Stimulated activated CD8-positive, alpha-beta memory T cell treated with anti-CD3 and anti-CD28 coated beads, Interleukin-7, amount 100 ng/mL, for 48 hours (primary cell): ENCODE measurements around the gene DNASE2B.

ENCODE experiments used
- DNase-seq, 2 donors: peaks; one replicate each; pipeline ENCODE4 v3.0.0-alpha.2; 2020; ENCODE audit warnings: low read depth in 1 of 2; ENCODE audit errors: extremely low read depth in 1 of 2

The DNASE2B gene

GRCh38 chr1:84410328-84411095 lies 12.2 kb downstream of the DNASE2B start:
- DNase-seq: no peak

- no peak for DNase-seq
Measured at GRCh38 chr1:84412316-84412942, 14.1 kb downstream of the DNASE2B start.

- DNase-seq: no peak
Measured at GRCh38 chr1:84415396-84415795, 17.1 kb downstream of the DNASE2B start.

- no peak for DNase-seq
Measured at GRCh38 chr1:84422909-84423308, 24.6 kb downstream of the DNASE2B start.

DNA sequence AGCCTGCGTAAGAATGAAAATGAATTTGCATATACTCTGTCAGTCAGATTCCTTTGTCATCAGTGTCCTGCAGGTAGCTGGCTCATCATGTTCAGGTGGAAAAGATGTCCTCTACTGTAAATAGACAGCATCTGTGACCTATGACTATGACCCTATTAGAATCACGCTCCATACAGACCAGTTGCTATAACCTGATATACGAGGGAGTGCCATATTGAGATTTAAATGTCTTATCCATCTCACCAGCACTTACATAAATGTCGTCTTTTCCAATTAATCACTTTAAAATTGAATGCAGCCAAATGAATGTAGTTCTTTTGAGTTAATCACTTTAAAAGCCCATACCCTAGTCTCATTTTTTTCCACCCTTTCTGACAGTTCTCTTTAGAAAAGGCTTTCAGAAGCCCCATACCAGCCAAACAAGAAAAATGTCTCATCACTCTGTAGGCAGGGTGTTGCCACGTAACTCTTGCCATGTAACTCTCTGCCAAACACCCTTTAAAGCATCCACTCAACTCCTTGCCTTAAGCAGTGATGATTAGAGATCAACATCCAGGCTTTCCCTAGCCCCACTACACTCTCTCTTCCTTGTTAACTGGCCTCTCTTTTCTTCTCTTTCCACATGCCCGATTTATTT lies 26.3 kb downstream of the DNASE2B start:
- no peak for DNase-seq

DNA sequence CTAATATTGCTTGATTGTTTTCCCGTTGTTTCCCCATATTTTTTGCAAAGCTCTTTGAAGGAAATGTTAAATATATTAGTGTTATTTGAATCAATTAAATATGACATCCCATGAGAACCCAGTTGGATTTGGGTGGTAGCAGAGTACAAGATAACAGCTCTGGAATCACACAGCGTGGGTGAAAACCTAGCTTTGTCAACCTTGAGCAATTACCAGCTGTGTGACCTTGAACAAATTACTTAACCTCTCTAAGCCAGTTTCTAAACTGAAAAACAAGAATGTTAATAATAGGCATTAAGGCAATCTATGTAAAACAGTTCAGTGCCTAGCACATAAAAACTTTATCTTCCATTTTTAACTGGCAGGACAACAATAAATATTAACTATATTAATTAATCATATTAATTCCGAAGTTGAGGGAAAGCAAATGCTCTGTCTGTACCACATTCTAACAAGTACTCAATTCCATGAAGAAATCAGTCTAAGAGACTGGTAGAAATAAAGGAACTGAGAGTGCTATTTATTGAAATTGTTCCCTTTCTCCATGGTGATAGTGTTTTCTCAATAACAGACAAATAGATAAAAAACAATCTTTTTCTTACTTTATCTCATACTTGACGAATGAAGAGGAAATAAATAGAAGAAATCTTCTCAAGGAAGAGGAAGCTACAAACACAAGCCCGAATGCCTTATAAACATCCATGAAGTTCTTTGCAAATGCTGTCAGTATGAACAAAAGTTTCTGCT lies 27.0 kb downstream of the DNASE2B start:
- no peak for DNase-seq

DNA sequence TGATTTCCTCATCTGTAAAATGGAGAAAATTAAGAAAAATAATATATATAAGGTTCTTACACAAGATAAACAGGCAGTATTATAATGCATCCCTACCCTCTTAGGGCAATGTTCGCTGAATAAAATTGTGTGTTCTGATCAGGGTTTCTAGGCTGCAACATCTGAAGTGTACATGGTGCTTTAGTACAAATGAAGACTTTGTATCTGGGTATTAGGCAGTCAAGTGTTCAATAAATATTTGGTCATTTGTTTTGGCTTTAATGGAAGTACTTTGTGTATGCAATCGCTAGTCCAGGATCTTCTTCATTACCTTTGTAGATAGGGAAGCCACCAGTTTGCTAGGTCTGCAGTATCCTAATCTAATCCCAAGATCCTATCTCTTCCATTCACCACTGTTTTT lies 28.1 kb downstream of the DNASE2B start:
- no peak for DNase-seq

DNA sequence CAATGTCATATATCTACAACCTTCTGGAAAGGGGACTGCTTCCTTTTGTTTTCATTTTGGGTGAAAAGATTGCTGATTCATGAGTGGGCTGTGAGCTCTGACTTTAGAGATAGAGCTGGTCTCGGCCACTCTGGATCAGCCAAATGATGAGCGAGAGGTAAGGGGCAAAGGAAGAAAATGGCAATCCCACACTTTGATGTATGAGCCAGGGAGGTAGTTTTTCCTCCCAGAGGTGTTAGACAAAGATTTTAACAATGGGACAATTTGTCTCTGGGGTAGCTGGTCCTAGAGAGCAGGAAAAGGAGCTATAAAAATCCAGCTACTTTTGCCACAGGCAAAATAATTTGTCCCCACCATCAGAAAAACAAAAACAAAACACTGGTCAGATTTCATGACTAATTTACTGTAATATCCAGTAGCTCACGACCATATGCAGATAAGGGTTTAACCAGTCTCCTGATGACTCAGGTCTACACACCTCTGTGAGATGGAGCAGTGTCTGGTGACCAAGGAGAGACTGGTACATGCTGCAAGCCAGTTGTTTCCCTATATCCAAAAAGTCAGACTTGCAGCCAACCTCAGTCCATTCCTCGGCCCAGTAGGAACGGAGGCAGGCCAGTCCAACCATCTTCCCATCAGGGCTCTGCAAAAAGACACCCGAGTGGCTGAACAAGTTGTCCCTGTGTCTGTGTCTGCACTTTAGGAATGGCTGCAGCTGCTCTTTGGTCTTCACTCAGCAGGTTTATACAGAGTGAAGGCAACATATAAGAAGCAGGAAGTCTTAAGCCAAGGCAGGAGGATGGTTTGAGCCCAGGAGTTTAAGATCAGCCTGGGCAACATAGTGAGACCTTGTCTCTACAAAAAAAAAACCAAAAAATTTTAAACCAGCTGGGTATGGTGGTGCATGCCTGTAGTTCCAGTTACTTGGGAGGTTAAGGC lies 29.2 kb downstream of the DNASE2B start:
- DNase-seq: no peak

- no peak for DNase-seq
Measured at GRCh38 chr1:84428235-84428634, 30.0 kb downstream of the DNASE2B start.

- no peak for DNase-seq
Measured at GRCh38 chr1:84429231-84429630, 30.9 kb downstream of the DNASE2B start.

DNA sequence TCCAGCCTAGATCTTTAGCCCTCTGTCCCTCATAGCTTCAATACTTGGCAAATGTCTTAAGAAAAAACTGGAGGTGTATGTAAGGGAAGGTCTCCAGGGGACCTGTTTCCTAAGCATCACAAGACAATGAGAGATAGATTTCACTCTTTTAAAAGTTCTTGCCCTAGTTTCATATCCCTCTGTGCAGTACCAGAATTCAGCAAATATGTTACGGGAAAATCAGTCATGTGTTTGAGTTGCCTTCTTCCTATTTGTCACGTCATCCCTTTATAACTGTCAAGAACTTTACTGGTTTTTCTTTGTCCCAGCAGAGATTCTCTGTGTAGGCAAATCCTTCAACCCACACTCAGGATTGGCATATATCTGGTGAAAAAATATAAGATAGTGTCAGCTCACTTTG lies 32.3 kb downstream of the DNASE2B start:
- DNase-seq: no peak

DNA sequence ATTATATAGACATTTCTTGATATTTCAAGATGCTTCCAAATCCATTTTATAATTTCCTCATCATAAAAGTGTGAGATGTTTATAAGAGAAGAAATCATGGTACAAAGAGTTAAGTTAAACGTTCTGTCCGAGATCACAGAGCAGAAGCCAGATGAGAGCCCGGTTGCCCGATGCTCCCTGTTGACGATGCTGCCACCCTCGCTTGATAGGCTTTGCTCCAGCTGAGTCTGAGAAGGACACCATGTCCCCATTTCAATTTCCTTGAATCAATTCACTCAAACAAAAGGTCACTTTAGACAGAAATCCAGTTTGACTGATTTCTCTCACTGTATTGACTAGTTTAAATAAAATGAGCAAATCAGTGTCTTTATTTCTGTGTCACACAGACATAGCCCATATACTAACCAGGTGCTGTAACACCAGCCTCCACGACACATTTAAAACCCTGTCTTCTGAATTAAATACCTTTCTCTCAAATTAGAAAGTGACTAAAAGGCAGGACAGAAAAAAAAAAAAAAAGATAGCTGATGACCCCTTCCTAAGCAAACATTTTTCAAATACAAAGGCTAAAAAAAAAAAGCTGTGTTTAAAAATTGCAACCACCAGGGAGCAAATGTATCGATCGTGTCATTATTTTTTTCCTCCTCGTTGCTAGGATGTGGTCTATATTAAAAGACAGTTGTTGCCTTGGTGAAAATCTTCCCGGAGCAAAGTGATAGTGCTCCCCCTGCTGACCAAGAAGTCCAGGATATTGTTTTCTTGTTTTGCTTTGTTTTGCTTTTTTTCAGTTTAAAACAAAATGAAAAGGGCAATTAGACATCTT lies 35.2 kb downstream of the DNASE2B start:
- peak in 1 of 2 donors; percentile 31 for DNase-seq

DNA sequence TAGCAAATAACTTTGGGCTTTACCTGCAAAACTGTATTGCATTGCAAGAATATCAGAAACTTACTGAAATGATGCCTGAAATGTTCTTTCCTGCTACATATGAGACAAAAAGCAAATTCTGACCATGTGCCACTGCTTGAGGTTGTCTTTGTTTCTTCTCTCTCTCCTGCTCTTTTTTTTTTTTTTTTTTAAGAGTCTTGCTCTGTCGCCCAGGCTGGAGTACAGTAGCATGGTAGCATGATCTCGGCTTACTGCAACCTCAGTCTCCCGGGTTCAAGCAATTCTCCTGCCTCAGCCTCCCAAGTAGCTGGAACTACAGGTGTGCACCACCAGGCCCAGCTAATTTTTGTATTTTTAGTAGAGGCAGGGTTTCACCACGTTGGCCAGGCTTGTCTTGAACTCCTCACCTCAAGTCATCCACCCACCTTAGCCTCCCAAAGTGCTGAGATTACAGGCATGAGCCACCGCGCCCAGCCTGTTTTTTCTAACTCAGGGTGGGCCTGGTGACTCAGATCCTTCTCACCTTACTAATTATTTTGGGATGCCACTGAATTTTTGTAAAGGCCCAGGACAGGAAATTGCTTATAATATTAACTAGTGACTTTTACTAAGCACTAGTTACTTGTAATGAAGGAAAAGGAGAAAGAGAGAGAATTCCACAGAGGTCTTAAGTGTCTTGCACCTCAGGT lies 35.9 kb downstream of the DNASE2B start:
- DNase-seq: no peak

GRCh38 chr1:84434801-84435549 lies 36.7 kb downstream of the DNASE2B start:
- no peak for DNase-seq

DNA sequence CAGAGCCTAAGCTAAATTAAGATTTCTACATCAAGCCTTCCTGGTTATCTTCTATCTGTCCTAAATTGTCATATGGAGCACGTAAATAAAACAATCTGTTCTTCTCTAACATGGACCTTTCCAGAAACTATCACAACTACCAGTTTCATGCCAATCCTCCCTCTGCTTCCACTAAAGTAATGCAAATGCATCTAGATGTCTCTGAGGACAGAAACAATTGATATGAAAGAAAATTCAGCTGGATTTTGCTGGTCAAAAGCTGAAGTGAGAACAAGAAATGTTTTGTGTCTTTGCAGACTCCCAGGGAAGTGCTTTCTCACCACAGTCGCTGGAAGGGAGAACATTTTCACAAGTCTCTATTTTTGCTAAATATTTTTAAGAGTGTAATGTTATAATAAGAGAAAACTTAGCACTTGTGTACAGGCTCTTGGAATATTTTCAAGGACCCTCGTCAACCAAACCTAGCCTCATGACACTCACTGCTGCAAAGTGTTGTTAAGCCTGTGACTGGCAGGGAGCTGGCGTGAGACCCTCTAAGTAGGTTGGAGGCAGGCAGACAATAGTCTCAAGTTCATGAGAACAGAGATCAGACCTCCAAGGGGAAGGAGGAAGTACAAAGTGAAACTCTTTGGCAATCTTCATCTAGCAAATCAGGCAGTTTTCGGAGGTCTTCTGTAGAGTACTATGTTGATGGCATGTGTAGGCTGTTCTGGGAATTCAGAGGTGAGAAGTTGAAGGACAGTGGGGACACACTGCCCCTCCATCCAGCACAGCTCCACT lies 38.8 kb downstream of the DNASE2B start:
- DNase-seq: no peak

GRCh38 chr1:84442256-84442655 lies 44.0 kb downstream of the DNASE2B start:
- DNase-seq: no peak
